ENCODE data around the gene ARHGEF7.

Gene ARHGEF7

DNA sequence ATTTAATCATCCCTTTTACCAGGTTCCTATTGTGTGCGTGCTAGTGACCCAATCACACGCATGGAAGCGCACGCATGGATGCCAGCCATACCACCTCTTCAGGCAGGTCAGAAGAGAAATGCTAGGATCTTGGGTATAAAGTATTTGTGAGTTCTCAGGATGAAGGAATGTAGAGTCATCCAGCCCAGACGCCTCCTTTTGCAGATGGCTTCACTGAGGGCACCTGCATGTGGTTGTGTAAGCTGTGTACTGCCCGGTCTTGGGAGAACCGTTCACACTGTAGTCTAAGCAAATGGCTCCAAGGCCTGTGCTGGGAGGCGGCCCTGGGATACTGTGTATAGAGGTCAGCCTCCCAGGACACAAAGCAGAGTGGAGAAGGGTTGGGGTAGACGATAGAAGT lies 7.5 kb downstream of the ARHGEF7 start:
- no peak for DNase-seq (ENCODE audit: extremely low read depth, insufficient read length)
- TF ChIP-seq, protein P1, sequence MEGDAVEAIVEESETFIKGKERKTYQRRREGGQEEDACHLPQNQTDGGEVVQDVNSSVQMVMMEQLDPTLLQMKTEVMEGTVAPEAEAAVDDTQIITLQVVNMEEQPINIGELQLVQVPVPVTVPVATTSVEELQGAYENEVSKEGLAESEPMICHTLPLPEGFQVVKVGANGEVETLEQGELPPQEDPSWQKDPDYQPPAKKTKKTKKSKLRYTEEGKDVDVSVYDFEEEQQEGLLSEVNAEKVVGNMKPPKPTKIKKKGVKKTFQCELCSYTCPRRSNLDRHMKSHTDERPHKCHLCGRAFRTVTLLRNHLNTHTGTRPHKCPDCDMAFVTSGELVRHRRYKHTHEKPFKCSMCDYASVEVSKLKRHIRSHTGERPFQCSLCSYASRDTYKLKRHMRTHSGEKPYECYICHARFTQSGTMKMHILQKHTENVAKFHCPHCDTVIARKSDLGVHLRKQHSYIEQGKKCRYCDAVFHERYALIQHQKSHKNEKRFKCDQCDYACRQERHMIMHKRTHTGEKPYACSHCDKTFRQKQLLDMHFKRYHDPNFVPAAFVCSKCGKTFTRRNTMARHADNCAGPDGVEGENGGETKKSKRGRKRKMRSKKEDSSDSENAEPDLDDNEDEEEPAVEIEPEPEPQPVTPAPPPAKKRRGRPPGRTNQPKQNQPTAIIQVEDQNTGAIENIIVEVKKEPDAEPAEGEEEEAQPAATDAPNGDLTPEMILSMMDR (IDR thresholded peaks at IDR 0.05; ENCODE audit: insufficient read depth, low read length, poor library complexity, severe bottlenecking) = no peak
- no peaks in the 10 kb centered on the region; the same call in 1 of the 2 replicates for H3K27me3 ChIP-seq (replicated peaks; ENCODE audit: control insufficient read depth, insufficient read depth, low read length)
- no peaks in the 10 kb centered on the region for H3K36me3 ChIP-seq (ENCODE audit: control insufficient read depth, insufficient read depth, low read length)
- H3K4me3 ChIP-seq (replicated peaks; ENCODE audit: low read depth, low read length) = no peak overlapping the region

DNA sequence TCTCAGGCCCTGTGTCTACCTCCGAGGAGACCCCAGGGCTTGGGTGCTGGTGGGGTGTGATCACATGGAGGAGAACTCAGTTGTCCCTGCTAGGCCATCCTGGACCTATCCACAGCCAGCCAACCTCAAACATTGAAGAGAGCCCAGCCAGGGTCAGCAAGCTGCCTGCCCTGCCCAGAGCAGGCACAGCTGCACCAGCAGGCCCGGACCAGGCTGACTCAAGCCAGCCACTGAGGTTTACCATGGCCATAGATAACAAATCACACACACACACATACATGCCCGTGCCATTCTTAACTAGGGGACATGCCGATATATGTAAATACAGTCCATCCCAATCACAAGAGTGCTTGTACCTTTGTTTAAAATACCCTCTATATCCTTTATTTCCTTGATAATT lies 8.1 kb downstream of the ARHGEF7 start:
- Histone ChIP-seq H3K36me3 (ENCODE audit: control insufficient read depth, insufficient read depth, low read length) (no peaks in the 10 kb centered on the region), H3K4me3 (replicated peaks; ENCODE audit: low read depth, low read length) (no peak overlapping the region), H3K27me3 (replicated peaks; ENCODE audit: control insufficient read depth, insufficient read depth, low read length) (no peaks in the 10 kb centered on the region; the same call in 1 of the 2 replicates)
- no peak for DNase-seq (ENCODE audit: extremely low read depth, insufficient read length)
- TF ChIP-seq, protein P1 (IDR thresholded peaks at IDR 0.05; ENCODE audit: insufficient read depth, low read length, poor library complexity, severe bottlenecking) = no peak

DNA sequence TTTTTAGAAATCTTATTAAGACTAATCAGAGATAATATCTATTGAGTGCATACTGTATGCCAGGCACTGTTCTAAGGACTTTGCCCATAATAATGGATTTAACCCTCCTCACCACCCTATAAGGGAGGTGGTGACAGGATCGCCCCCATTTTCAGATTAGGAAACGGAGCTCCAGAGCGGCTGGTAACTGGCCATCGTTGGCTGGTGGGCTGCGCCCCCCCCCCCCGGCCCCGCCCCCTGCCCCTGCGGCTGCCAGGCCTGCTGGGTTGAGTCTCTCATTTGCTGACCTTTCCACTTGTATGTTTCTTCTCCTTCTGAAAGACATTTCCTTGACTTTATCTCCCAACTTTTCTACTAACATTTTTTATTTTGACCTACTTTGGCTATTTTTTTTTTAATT lies 8.5 kb downstream of the ARHGEF7 start:
- Histone ChIP-seq H3K4me3 (replicated peaks; ENCODE audit: low read depth, low read length) (no peak overlapping the region), H3K36me3 (ENCODE audit: control insufficient read depth, insufficient read depth, low read length) (no peaks in the 10 kb centered on the region), H3K27me3 (replicated peaks; ENCODE audit: control insufficient read depth, insufficient read depth, low read length) (no peaks in the 10 kb centered on the region; the same call in 1 of the 2 replicates)
- TF ChIP-seq, protein P1 (IDR thresholded peaks at IDR 0.05; ENCODE audit: insufficient read depth, low read length, poor library complexity, severe bottlenecking) = no peak
- DNase-seq (ENCODE audit: extremely low read depth, insufficient read length) = no peak

DNA sequence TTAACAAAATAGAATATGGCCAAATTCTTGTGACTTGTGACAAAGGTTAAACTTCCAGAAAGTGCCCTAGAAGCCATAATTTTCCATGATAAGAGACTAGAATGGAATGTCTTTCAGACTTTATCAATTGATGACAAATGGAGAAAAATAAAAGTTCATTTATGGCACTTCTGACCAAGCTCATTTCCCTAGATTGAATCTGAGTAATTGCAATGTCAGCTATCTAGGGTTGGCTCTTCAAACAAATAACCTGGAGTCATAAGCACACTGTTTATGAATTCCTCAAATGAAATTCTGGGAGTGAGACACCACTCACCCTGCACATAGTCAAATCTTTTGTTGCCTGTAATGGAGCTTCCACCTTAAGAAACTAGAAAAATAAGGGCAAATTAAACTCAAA lies 11.4 kb downstream of the ARHGEF7 start:
- no peaks in the 10 kb centered on the region for H3K36me3 ChIP-seq (ENCODE audit: control insufficient read depth, insufficient read depth, low read length)
- no peak overlapping the region for H3K4me3 ChIP-seq (replicated peaks; ENCODE audit: low read depth, low read length)
- no peaks in the 10 kb centered on the region; the same call in 1 of the 2 replicates for H3K27me3 ChIP-seq (replicated peaks; ENCODE audit: control insufficient read depth, insufficient read depth, low read length)
- DNase-seq (ENCODE audit: extremely low read depth, insufficient read length) = no peak
- TF ChIP-seq, protein P1 (IDR thresholded peaks at IDR 0.05; ENCODE audit: insufficient read depth, low read length, poor library complexity, severe bottlenecking) = no peak

DNA sequence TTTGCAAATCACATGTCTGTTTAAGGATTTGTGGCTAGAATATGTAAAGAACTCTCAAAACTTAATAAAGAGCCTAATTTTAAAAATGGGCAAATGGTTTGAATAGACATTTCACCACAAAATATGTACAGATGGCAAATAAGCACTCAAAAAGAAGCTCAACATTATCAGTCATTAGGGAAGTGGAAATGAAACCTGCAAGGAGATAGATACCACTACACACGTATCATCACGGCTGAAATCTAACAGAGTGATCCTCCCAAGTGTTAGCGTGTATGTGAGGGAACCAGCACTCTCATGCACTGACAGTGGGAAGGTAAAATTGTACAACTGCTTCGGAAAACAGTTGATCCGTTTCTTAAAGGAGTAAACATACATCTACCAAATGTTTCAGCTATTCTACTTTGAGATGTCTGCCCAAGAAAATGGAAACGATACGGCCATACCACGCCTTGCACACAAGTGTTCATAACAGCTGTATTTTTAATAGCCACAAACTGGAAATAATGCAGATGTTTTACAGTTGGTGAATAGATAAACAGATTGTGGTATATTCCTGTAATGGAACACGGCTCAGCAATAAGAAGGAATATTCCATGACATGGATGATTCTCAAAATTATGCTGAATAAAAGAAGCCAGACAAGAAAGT lies 14.5 kb downstream of the ARHGEF7 start:
- no peaks in the 10 kb centered on the region for H3K27me3 ChIP-seq (replicated peaks; ENCODE audit: control insufficient read depth, insufficient read depth, low read length)
- peak; percentile 33 for DNase-seq (ENCODE audit: extremely low read depth, insufficient read length)
- TF ChIP-seq, protein P1 (IDR thresholded peaks at IDR 0.05; ENCODE audit: insufficient read depth, low read length, poor library complexity, severe bottlenecking) = no peak
- H3K4me3 ChIP-seq (replicated peaks; ENCODE audit: low read depth, low read length) = no peak overlapping the region
- H3K36me3 ChIP-seq (ENCODE audit: control insufficient read depth, insufficient read depth, low read length) = no peaks in the 10 kb centered on the region

DNA sequence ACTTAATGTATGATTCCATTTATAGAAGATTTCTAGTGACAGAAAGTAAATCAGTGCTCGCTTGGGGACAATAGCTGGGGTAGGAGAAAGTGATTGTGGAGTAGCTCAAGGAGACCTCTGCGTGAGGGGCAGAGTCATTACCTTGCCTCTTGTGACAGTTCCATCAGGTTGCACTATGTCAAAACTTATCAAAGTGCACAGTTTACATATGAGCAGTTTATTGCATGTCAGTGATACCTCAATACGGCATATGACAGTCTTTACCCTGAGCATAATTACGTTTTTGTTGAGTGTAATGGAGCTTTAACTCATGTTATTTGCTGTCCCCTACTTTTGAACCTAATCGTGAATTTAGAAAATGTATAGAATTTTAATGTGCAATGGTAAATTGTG lies 15.0 kb downstream of the ARHGEF7 start:
- H3K27me3 ChIP-seq (replicated peaks; ENCODE audit: control insufficient read depth, insufficient read depth, low read length) = no peaks in the 10 kb centered on the region
- no peak overlapping the region for H3K4me3 ChIP-seq (replicated peaks; ENCODE audit: low read depth, low read length)
- DNase-seq (ENCODE audit: extremely low read depth, insufficient read length) = no peak
- no peaks in the 10 kb centered on the region for H3K36me3 ChIP-seq (ENCODE audit: control insufficient read depth, insufficient read depth, low read length)
- TF ChIP-seq, protein P1 (IDR thresholded peaks at IDR 0.05; ENCODE audit: insufficient read depth, low read length, poor library complexity, severe bottlenecking) = no peak

Measured in GM06990 (cell line).